ENCODE data around the gene CYGB.
A peak's percentile ranks its signal among the peaks of the same experiment; 100 is the strongest.

CYGB gene

GRCh38 chr17:76497979-76498875 lies 39.3 kb downstream of the CYGB start:
- no peak for TF ChIP-seq CTCF (IDR thresholded peaks at IDR 0.05; ENCODE audit: insufficient read depth, low read length, missing control alignments)
- ChIA-PET CTCF (interaction anchor here (1.2 to 34.2 kb wide), 9 partner anchors 9 to 113 kb away, joined by 3 to 1209 read pairs (median 4); partner anchors contain the start of genes AANAT and UBE2O), POLR2A (interaction anchor here (0.7 to 1.3 kb wide), 3 partner anchors 9 to 144 kb away, joined by 3 read pairs; partner anchors contain the start of gene PRPSAP1)
- peak overlapping the region; percentile 27 for H3K4me3 ChIP-seq (ENCODE audit: low read depth, low read length)
- DNase-seq (ENCODE audit: low read depth, low spot score): no peak

- ChIA-PET CTCF (interaction anchor here (1.3 to 34.2 kb wide), 6 partner anchors 10 to 112 kb away, joined by 3 to 1209 read pairs (median 6); partner anchors contain the start of genes AANAT and UBE2O), POLR2A (interaction anchor here (0.7 to 1.3 kb wide), 3 partner anchors 9 to 144 kb away, joined by 3 read pairs; partner anchors contain the start of gene PRPSAP1)
Observed at GRCh38 chr17:76497699-76497978, 39.9 kb downstream of the CYGB start.

GRCh38 chr17:76496464-76496863 lies 41.0 kb downstream of the CYGB start:
- no peak for TF ChIP-seq CTCF (IDR thresholded peaks at IDR 0.05; ENCODE audit: insufficient read depth, low read length, missing control alignments)
- CTCF ChIA-PET: interaction anchor here (0.8 to 34.2 kb wide), 3 partner anchors 11 to 32 kb away, joined by 3 to 1209 read pairs (median 13); partner anchors contain the start of genes AANAT and UBE2O

More at GRCh38 chr17:76497699-76497978, 39.9 kb downstream of the CYGB start:
- no peak overlapping the region for H3K4me3 ChIP-seq (ENCODE audit: low read depth, low read length)
- DNase-seq (ENCODE audit: low read depth, low spot score): no peak
- TF ChIP-seq CTCF (IDR thresholded peaks at IDR 0.05; ENCODE audit: insufficient read depth, low read length, missing control alignments): no peak

GRCh38 chr17:76495663-76496400 lies 41.7 kb downstream of the CYGB start:
- H3K4me3 ChIP-seq (ENCODE audit: low read depth, low read length): no peak overlapping the region
- DNase-seq (ENCODE audit: low read depth, low spot score): no peak
- CTCF ChIA-PET: interaction anchor here (0.8 to 34.2 kb wide), 4 partner anchors 11 to 31 kb away, joined by 3 to 1209 read pairs (median 3); partner anchors contain the start of genes AANAT and UBE2O
- TF ChIP-seq CTCF (IDR thresholded peaks at IDR 0.05; ENCODE audit: insufficient read depth, low read length, missing control alignments): no peak
- POLR2A ChIA-PET: no interaction called here

More at GRCh38 chr17:76496464-76496863, 41.0 kb downstream of the CYGB start:
- H3K4me3 ChIP-seq (ENCODE audit: low read depth, low read length): no peak overlapping the region
- POLR2A ChIA-PET: no interaction called here
- no peak for DNase-seq (ENCODE audit: low read depth, low spot score)

GRCh38 chr17:76493505-76494167 lies 43.9 kb downstream of the CYGB start:
- no peak for TF ChIP-seq CTCF (IDR thresholded peaks at IDR 0.05; ENCODE audit: insufficient read depth, low read length, missing control alignments)
- ChIA-PET CTCF (interaction anchor here (0.9 to 34.2 kb wide), 5 partner anchors 10 to 29 kb away, joined by 3 to 1209 read pairs (median 8); partner anchors contain the start of genes AANAT and UBE2O), POLR2A (interaction anchor here (0.7 to 1.0 kb wide), 2 partner anchors 8 to 16 kb away, joined by 3 to 4 read pairs; partner anchors contain the start of gene RHBDF2)
- no peak for DNase-seq (ENCODE audit: low read depth, low spot score)
- no peak overlapping the region for H3K4me3 ChIP-seq (ENCODE audit: low read depth, low read length)
